ENCODE results near the gene SAG. TPM values are rescaled to one million over a fixed set of nuclear protein-coding genes. Genes with fewer than 3 reads are reported as not detected.

Gene SAG
- total and polyA plus RNA-seq, 2 donors (not counting 3 experiments of a cell fraction or from before 2014, with no cell fraction given): not detected

DNA sequence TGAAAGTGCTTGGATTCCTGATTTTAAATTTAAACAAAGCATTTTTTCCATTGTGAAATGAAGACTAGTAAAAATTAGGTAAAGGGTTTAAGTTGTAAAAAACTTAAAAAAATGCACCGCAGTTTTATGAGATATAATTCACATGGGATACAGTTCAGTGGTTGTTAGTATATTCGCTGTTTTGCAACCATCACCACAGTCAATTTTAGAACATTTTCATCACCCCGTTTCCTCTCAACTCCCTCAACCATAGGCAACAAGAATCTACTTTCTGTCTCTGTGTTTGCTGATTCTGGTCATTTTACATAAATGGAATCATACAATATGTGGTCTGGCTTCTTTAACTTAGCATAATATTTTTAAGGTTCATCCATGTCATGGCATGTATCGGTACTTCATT lies 50.7 kb downstream of the SAG start:
- Histone ChIP-seq H3K9ac (replicated peaks; ENCODE audit: extremely low read depth, insufficient read depth, low read length) (no peak overlapping the region), H3K79me2 (ENCODE audit: control insufficient read depth, insufficient read depth, low read length) (peaks cover 10% of the 10 kb centered on the region), H3K9me1 (replicated peaks; ENCODE audit: control insufficient read depth, extremely low read depth, insufficient read depth, low read length) (no peaks in the 10 kb centered on the region), H3K4me2 (ENCODE audit: insufficient read depth, low read length) (no peak overlapping the region), H4K20me1 (replicated peaks; ENCODE audit: control insufficient read depth, extremely low read depth, insufficient read depth, low read length) (no peaks in the 10 kb centered on the region), H3K27me3 (ENCODE audit: control insufficient read depth in 2 of 2, insufficient read depth in 2 of 2, low read length in 2 of 2) (no peaks in the 10 kb centered on the region), H2AFZ (ENCODE audit: low read depth, low read length) (no peak overlapping the region), H3K4me1 (ENCODE audit: control insufficient read depth, extremely low read depth, insufficient read depth, low read length) (peaks cover 12% of the 10 kb centered on the region), H3K27ac (ENCODE audit: insufficient read depth, low read depth, low read length) (no peak overlapping the region), H3K4me3 (replicated peaks in 1 of 3; ENCODE audit: insufficient read depth in 1 of 3, low read depth in 1 of 3, low read length in 3 of 3) (no peak overlapping the region), H3K9me3 (replicated peaks; ENCODE audit: control insufficient read depth, insufficient read depth, low read length) (no peaks in the 10 kb centered on the region), H3K36me3 (ENCODE audit: control insufficient read depth in 2 of 2, extremely low read depth in 1 of 2, insufficient read depth in 2 of 2, low read length in 2 of 2) (no peaks in the 10 kb centered on the region)
- no TSS peak for BruUV-seq (replicated peaks)
- no peak for FAIRE-seq
- TF ChIP-seq POLR2AphosphoS5 (IDR thresholded peaks at IDR 0.05; ENCODE audit: insufficient read depth, low read depth, low read length): no peak
- TF ChIP-seq JUN (IDR thresholded peaks at IDR 0.05; ENCODE audit: borderline replicate concordance, insufficient read depth, insufficient read length, low read depth): no peak
- TF ChIP-seq, protein P1, sequence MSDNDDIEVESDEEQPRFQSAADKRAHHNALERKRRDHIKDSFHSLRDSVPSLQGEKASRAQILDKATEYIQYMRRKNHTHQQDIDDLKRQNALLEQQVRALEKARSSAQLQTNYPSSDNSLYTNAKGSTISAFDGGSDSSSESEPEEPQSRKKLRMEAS (IDR thresholded peaks at IDR 0.05; ENCODE audit: insufficient read depth, insufficient read length): no peak
- no peak for TF ChIP-seq MYC (IDR thresholded peaks at IDR 0.05; ENCODE audit: low read depth, low read length)
- TF ChIP-seq, protein P2, sequence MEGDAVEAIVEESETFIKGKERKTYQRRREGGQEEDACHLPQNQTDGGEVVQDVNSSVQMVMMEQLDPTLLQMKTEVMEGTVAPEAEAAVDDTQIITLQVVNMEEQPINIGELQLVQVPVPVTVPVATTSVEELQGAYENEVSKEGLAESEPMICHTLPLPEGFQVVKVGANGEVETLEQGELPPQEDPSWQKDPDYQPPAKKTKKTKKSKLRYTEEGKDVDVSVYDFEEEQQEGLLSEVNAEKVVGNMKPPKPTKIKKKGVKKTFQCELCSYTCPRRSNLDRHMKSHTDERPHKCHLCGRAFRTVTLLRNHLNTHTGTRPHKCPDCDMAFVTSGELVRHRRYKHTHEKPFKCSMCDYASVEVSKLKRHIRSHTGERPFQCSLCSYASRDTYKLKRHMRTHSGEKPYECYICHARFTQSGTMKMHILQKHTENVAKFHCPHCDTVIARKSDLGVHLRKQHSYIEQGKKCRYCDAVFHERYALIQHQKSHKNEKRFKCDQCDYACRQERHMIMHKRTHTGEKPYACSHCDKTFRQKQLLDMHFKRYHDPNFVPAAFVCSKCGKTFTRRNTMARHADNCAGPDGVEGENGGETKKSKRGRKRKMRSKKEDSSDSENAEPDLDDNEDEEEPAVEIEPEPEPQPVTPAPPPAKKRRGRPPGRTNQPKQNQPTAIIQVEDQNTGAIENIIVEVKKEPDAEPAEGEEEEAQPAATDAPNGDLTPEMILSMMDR (IDR thresholded peaks at IDR 0.05; ENCODE audit: extremely low read depth in 1 of 2, insufficient read depth in 1 of 2, low read depth in 1 of 2, low read length in 2 of 2): no peak
- no peak for TF ChIP-seq POLR2A (IDR thresholded peaks at IDR 0.05; ENCODE audit: low read depth, low read length)
- POLR2A ChIA-PET: no interaction called here
- CTCF ChIA-PET: interaction anchor here (0.8 to 2.5 kb wide), 6 partner anchors 8 to 85 kb away, joined by 3 to 17 read pairs (median 3); no protein-coding TSS in a partner anchor
- DNase-seq (ENCODE audit: low read depth, low spot score): no peak
- dilution Hi-C loops (cut with MboI; ENCODE audit: extremely low pct_ligation_motif_present, low sequenced_read_pairs): no loop called here
- intact Hi-C loops (cut with micrococcal nuclease): loop anchor here (10.0 kb wide), 1 partner anchor 496 kb away; the partner anchor contains the start of gene HJURP

DNA sequence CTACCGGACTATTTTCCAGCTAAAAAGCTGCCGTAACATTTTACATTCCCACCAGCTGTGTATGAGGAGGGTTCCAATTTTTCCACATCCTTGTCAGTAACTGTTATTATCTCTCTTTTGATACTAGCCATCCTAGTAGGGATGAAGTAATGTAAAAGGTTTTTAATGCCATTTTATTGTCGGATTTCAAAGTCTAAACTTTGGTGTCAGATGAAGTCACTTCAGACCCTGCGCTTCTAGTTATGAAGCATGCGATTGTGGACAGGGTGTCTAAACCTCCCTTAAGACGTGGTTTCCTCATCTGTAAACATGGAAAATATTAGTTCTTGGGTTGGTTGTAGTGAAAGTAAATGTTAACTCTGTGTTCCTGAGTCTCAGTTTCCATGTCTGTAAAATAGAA lies 51.3 kb downstream of the SAG start:
- TF ChIP-seq MYC (IDR thresholded peaks at IDR 0.05; ENCODE audit: low read depth, low read length): no peak
- no peak for TF ChIP-seq POLR2A (IDR thresholded peaks at IDR 0.05; ENCODE audit: low read depth, low read length)
- no peak for TF ChIP-seq JUN (IDR thresholded peaks at IDR 0.05; ENCODE audit: borderline replicate concordance, insufficient read depth, insufficient read length, low read depth)
- TF ChIP-seq, protein P1 (IDR thresholded peaks at IDR 0.05; ENCODE audit: insufficient read depth, insufficient read length): no peak
- no peak for TF ChIP-seq POLR2AphosphoS5 (IDR thresholded peaks at IDR 0.05; ENCODE audit: insufficient read depth, low read depth, low read length)
- no peak for TF ChIP-seq EZH2 (IDR thresholded peaks at IDR 0.05; ENCODE audit: borderline replicate concordance, low read depth, low read length, severe bottlenecking)
- TF ChIP-seq FOS (IDR thresholded peaks at IDR 0.05; ENCODE audit: borderline replicate concordance, insufficient read depth, low read length): no peak
- TF ChIP-seq, protein P2 (IDR thresholded peaks at IDR 0.05; ENCODE audit: extremely low read depth in 1 of 2, insufficient read depth in 1 of 2, low read depth in 1 of 2, low read length in 2 of 2): no peak
- no peak for TF ChIP-seq GATA2 (IDR thresholded peaks at IDR 0.05; ENCODE audit: insufficient read depth, insufficient read length, low read depth, low read length)
- dilution Hi-C loops (cut with MboI; ENCODE audit: extremely low pct_ligation_motif_present, low sequenced_read_pairs): no loop called here
- no peaks in the 10 kb centered on the region for H3K9me3 ChIP-seq (replicated peaks; ENCODE audit: control insufficient read depth, insufficient read depth, low read length)
- no peaks in the 10 kb centered on the region for H3K27me3 ChIP-seq (ENCODE audit: control insufficient read depth in 2 of 2, insufficient read depth in 2 of 2, low read length in 2 of 2)
- H3K27ac ChIP-seq (ENCODE audit: insufficient read depth, low read depth, low read length): no peak overlapping the region
- H3K9ac ChIP-seq (replicated peaks; ENCODE audit: extremely low read depth, insufficient read depth, low read length): no peak overlapping the region
- H3K36me3 ChIP-seq (ENCODE audit: control insufficient read depth in 2 of 2, extremely low read depth in 1 of 2, insufficient read depth in 2 of 2, low read length in 2 of 2): no peaks in the 10 kb centered on the region
- no peak overlapping the region for H2AFZ ChIP-seq (ENCODE audit: low read depth, low read length)
- POLR2A ChIA-PET: no interaction called here
- no peaks in the 10 kb centered on the region for H3K9me1 ChIP-seq (replicated peaks; ENCODE audit: control insufficient read depth, extremely low read depth, insufficient read depth, low read length)
- peaks cover 10% of the 10 kb centered on the region for H3K4me1 ChIP-seq (ENCODE audit: control insufficient read depth, extremely low read depth, insufficient read depth, low read length)
- H4K20me1 ChIP-seq (replicated peaks; ENCODE audit: control insufficient read depth, extremely low read depth, insufficient read depth, low read length): no peaks in the 10 kb centered on the region
- H3K79me2 ChIP-seq (ENCODE audit: control insufficient read depth, insufficient read depth, low read length): peaks cover 10% of the 10 kb centered on the region
- no peak overlapping the region for H3K4me3 ChIP-seq (replicated peaks in 1 of 3; ENCODE audit: insufficient read depth in 1 of 3, low read depth in 1 of 3, low read length in 3 of 3)
- DNase-seq (ENCODE audit: low read depth, low spot score) (no peak), FAIRE-seq (no peak)
- no TSS peak for BruUV-seq (replicated peaks)
- CTCF ChIA-PET: no interaction called here
- intact Hi-C loops (cut with micrococcal nuclease): loop anchor here (10.0 kb wide), 1 partner anchor 496 kb away; the partner anchor contains the start of gene HJURP
- no peak overlapping the region for H3K4me2 ChIP-seq (ENCODE audit: insufficient read depth, low read length)
